Smooth muscle cell (in vitro differentiated cells): ENCODE results near the gene LYPD5. TPM values are rescaled to one million over a fixed set of nuclear protein-coding genes. Genes with fewer than 3 reads are reported as not detected.

Experiments used
- DNase-seq: peaks from one replicate; lab custom pipeline; 2025; ENCODE audit not compliant: unreplicated experiment; lab: John Stamatoyannopoulos, UW
- H2AFZ ChIP-seq: fragments of 200-600 bp; sonication (generic); 2 replicates; pipeline ENCODE4 v1.6.0; 2016; ENCODE audit warnings: antibody characterized with exemption, low read depth, mild to moderate bottlenecking
- H3F3A ChIP-seq: fragments of 200-600 bp; sonication (generic); 2 replicates; pipeline ENCODE4 v1.6.0; 2017; ENCODE audit warnings: antibody characterized with exemption, low read depth
- H3K27ac ChIP-seq: fragments of 200-600 bp; sonication (generic); 2 replicates; pipeline ENCODE4 v1.5.1; 2016; ENCODE audit warnings: low read depth, mild to moderate bottlenecking
- H3K27me3 ChIP-seq: fragments of 200-600 bp; sonication (generic); 2 replicates; pipeline ENCODE4 v1.6.1; 2016; ENCODE audit warnings: low read depth, mild to moderate bottlenecking
- H3K36me3 ChIP-seq: fragments of 200-600 bp; sonication (generic); 2 replicates; pipeline ENCODE4 v1.5.1; 2016; ENCODE audit warnings: low read depth
- H3K4me1 ChIP-seq: fragments of 200-600 bp; sonication (generic); 2 replicates; pipeline ENCODE4 v1.5.1; 2016; ENCODE audit warnings: low read depth
- H3K4me2 ChIP-seq: fragments of 200-600 bp; sonication (generic); 2 replicates; pipeline ENCODE4 v1.6.0; 2016; ENCODE audit warnings: mild to moderate bottlenecking
- H3K4me3 ChIP-seq: fragments of 200-600 bp; sonication (generic); 2 replicates; pipeline ENCODE4 v1.5.1; 2016; ENCODE audit warnings: mild to moderate bottlenecking
- H3K79me2 ChIP-seq: fragments of 200-600 bp; sonication (generic); 2 replicates; pipeline ENCODE4 v1.6.0; 2016; ENCODE audit warnings: low read depth, mild to moderate bottlenecking
- H3K9ac ChIP-seq: fragments of 200-600 bp; sonication (generic); 2 replicates; pipeline ENCODE4 v1.6.0; 2016; ENCODE audit warnings: low read depth
- H3K9me3 ChIP-seq: fragments of 200-600 bp; sonication (generic); replicated peaks from 2 replicates; pipeline ENCODE4 v1.5.1; 2016; ENCODE audit warnings: low read depth
- H4K20me1 ChIP-seq: fragments of 200-600 bp; sonication (generic); 2 replicates; pipeline ENCODE4 v1.6.0; 2016; ENCODE audit warnings: low read depth
- WGBS: methylation state at CpG from one replicate; pipeline ENCODE4 v1.1.7; 2016; ENCODE audit warnings: low lambda C conversion rate; 5-methylcytosine and 5-hydroxymethylcytosine counted together
- polyA plus RNA-seq: library from polyadenylated mRNA; unstranded; fragments of >200 nt; fragmentation: Nextera tagmentation; extraction: Ambion mirVana; gene quantifications from 2 replicates; pipeline ENCODE4 v1.2.1, GENCODE V29; 2016
- total RNA-seq: library from RNA; depleted of rRNA; stranded (reverse); fragments of >200 nt; gene quantifications from 2 replicates; pipeline ENCODE4 v1.2.3, GENCODE V29; 2014
- TF ChIP-seq, protein P1 (sequence below): fragments of 200-600 bp; sonication (generic); IDR thresholded peaks from 2 replicates; pipeline ENCODE4 v1.5.1; 2017; ENCODE audit warnings: borderline replicate concordance, mild to moderate bottlenecking, antibody characterized with exemption; ENCODE audit not compliant: insufficient read depth, poor library complexity, severe bottlenecking

Gene LYPD5
- total and polyA plus RNA-seq, 2 experiments from 2014 or later = 2.7 to 3.1 TPM

DNA sequence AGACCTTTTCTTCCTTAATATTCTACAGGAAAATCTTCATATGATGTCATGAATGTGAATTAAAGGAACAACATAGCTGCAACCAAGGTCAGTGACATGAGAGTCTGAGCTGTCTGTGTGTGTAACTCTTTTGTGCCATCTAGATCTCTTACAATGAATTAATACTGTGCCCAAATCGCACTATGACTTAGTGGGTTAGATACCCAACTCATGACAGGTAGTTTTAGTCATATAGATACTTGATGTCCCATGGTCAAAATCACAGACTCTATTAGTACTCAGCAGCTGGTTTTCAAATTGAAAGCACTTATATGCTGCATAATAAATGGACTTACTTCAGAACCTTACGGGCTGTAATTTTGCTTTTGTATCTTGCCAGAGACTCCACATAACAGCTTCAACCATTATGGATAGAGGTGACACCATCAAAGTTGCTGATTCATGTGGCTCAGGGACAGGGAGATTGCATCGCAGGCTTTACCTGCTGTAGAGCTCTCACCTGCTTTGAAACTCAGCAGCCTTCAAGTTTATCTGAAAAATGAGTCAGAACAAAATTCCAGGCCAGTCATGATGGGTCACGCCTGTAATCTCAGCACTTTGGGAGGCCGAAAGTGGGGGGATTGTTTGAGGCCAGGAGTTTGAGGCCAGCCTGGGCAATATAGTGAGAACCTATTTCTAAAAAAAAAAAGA is 12.6 kb upstream of the LYPD5 start:
- no peak overlapping the region for H3K9ac ChIP-seq
- no peak overlapping the region for H3K4me2 ChIP-seq
- H3K9me3 ChIP-seq = no peaks in the 10 kb centered on the region
- TF ChIP-seq, protein P1, sequence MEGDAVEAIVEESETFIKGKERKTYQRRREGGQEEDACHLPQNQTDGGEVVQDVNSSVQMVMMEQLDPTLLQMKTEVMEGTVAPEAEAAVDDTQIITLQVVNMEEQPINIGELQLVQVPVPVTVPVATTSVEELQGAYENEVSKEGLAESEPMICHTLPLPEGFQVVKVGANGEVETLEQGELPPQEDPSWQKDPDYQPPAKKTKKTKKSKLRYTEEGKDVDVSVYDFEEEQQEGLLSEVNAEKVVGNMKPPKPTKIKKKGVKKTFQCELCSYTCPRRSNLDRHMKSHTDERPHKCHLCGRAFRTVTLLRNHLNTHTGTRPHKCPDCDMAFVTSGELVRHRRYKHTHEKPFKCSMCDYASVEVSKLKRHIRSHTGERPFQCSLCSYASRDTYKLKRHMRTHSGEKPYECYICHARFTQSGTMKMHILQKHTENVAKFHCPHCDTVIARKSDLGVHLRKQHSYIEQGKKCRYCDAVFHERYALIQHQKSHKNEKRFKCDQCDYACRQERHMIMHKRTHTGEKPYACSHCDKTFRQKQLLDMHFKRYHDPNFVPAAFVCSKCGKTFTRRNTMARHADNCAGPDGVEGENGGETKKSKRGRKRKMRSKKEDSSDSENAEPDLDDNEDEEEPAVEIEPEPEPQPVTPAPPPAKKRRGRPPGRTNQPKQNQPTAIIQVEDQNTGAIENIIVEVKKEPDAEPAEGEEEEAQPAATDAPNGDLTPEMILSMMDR = no peak
- no peaks in the 10 kb centered on the region for H3K27me3 ChIP-seq
- no peaks in the 10 kb centered on the region for H3K36me3 ChIP-seq
- DNase-seq = no peak
- no peak overlapping the region for H2AFZ ChIP-seq
- H3K4me3 ChIP-seq = no peak overlapping the region
- no peaks in the 10 kb centered on the region for H4K20me1 ChIP-seq
- no peaks in the 10 kb centered on the region for H3K4me1 ChIP-seq
- H3F3A ChIP-seq = no peaks in the 10 kb centered on the region
- H3K79me2 ChIP-seq = no peaks in the 10 kb centered on the region
- WGBS = 67% methylated on average over 5 of the region's 5 CpGs
- no peak overlapping the region for H3K27ac ChIP-seq

DNA sequence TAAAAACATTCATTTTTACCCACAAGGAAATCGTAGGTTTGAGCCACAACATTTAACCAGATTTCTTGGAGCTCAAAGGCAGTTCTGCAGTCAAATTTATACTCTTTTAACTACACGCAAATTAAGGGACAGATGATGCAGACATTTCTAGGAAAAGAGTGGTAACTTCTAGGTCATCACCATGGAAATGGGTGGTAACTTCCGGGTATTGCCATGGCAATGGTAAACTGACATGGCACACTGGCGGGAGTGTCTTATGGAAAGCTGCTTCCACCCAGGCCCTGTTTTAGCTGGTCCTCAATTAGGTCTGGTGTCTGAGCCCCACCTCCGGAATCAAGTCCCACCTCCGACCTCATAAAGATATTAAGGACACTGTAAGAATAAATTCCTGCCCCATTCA is 10.4 kb upstream of the LYPD5 start:
- Histone ChIP-seq H3K9me3 (no peaks in the 10 kb centered on the region), H2AFZ (no peak overlapping the region), H3K36me3 (no peaks in the 10 kb centered on the region), H3K27ac (no peak overlapping the region), H4K20me1 (no peaks in the 10 kb centered on the region), H3K4me1 (no peaks in the 10 kb centered on the region), H3K79me2 (no peaks in the 10 kb centered on the region), H3K4me2 (no peak overlapping the region), H3K9ac (no peak overlapping the region), H3F3A (no peaks in the 10 kb centered on the region), H3K27me3 (no peaks in the 10 kb centered on the region), H3K4me3 (no peak overlapping the region)
- no peak for DNase-seq
- TF ChIP-seq, protein P1 = no peak
- WGBS = 88% methylated on average over 6 of the region's 6 CpGs

DNA sequence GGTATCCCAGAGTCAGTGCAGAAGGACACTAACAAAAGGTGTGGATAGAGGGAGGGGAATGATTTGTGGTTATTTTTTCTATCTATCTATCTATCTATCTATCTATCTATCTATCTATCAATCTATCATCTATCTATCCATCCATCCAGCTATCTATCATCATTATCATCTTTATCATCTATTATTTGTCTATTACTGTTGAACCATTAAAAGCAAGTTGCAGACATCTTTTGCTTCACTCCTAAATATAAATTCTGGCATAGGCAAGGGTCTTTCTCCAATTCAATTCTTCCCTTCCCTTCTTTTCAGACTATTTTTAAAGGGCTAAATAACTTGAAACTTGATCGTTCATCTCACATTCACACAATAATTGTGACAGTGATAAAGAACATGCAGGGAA is 10.0 kb upstream of the LYPD5 start:
- no peaks in the 10 kb centered on the region for H3K36me3 ChIP-seq
- 57% methylated on average over 1 of the region's 1 CpG for WGBS
- H3K4me2 ChIP-seq = no peak overlapping the region
- TF ChIP-seq, protein P1 = no peak
- H3K9ac ChIP-seq = no peak overlapping the region
- H3K27ac ChIP-seq = no peak overlapping the region
- no peaks in the 10 kb centered on the region for H3K4me1 ChIP-seq
- no peaks in the 10 kb centered on the region for H3K27me3 ChIP-seq
- no peaks in the 10 kb centered on the region for H4K20me1 ChIP-seq
- no peak for DNase-seq
- H2AFZ ChIP-seq = no peak overlapping the region
- no peaks in the 10 kb centered on the region for H3K9me3 ChIP-seq
- H3F3A ChIP-seq = no peaks in the 10 kb centered on the region
- no peak overlapping the region for H3K4me3 ChIP-seq
- H3K79me2 ChIP-seq = no peaks in the 10 kb centered on the region

DNA sequence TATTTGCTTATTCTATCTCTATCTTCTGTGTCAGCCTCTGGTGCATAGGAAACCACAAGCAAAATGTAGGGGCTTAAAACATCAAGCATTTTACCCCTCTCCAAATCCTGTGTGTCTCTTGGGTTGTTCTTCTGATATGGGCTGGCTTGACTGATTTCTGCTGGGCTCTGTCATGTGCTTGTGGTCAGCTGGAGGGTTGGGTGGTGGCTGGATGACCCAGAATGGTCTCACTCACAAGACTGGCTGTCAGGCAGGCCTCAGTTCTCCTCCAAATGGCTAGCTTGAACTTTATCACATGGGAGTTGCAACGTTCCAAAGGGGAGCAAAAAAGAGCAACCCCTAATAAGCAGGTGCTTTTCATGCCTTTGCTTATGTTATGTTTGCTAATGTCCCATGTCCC is 9.6 kb upstream of the LYPD5 start:
- no peak overlapping the region for H3K4me3 ChIP-seq

More for the DNA sequence above, 9.6 kb upstream of the LYPD5 start:
- H3K4me1 ChIP-seq = no peaks in the 10 kb centered on the region
- H3K79me2 ChIP-seq = no peaks in the 10 kb centered on the region
- H3K4me2 ChIP-seq = no peak overlapping the region
- no peaks in the 10 kb centered on the region for H3K9me3 ChIP-seq
- no peak overlapping the region for H2AFZ ChIP-seq
- H4K20me1 ChIP-seq = no peaks in the 10 kb centered on the region
- TF ChIP-seq, protein P1 = no peak
- no peak overlapping the region for H3K9ac ChIP-seq
- H3K36me3 ChIP-seq = no peaks in the 10 kb centered on the region
- no peak for DNase-seq
- no peaks in the 10 kb centered on the region for H3K27me3 ChIP-seq
- WGBS = 56% methylated on average over 1 of the region's 1 CpG
- H3F3A ChIP-seq = no peaks in the 10 kb centered on the region
- H3K27ac ChIP-seq = no peak overlapping the region
